ENCODE data around the gene HBE1. TPM values are rescaled to one million over a fixed set of nuclear protein-coding genes. Genes with fewer than 3 reads are reported as not detected.

The HBE1 gene
- polyA plus RNA-seq, 1 of the 3 experiments (the other 2 are of a cell fraction), result 2.4 TPM

DNA sequence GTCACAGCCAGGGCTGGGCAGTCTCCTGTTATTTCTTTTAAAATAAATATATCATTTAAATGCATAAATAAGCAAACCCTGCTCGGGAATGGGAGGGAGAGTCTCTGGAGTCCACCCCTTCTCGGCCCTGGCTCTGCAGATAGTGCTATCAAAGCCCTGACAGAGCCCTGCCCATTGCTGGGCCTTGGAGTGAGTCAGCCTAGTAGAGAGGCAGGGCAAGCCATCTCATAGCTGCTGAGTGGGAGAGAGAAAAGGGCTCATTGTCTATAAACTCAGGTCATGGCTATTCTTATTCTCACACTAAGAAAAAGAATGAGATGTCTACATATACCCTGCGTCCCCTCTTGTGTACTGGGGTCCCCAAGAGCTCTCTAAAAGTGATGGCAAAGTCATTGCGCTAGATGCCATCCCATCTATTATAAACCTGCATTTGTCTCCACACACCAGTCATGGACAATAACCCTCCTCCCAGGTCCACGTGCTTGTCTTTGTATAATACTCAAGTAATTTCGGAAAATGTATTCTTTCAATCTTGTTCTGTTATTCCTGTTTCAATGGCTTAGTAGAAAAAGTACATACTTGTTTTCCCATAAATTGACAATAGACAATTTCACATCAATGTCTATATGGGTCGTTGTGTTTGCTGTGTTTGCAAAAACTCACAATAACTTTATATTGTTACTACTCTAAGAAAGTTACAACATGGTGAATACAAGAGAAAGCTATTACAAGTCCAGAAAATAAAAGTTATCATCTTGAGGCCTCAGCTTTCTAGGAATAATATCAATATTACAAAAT lies 18.6 kb upstream of the HBE1 start:
- no peak overlapping the region for H2AFZ ChIP-seq (ENCODE audit: low read depth)
- H3K9me2 ChIP-seq, result no peaks in the 10 kb centered on the region
- H3K79me2 ChIP-seq (ENCODE audit: insufficient read depth), result no peaks in the 10 kb centered on the region
- no peaks in the 10 kb centered on the region for H3K27me3 ChIP-seq (ENCODE audit: insufficient read depth)
- no peak overlapping the region for H3K9ac ChIP-seq
- no peaks in the 10 kb centered on the region for H3F3A ChIP-seq (replicated peaks; ENCODE audit: insufficient read depth)
- no peak overlapping the region for H3K27ac ChIP-seq (ENCODE audit: low read depth in 2 of 2, low read length in 1 of 2)
- H3K36me3 ChIP-seq (replicated peaks in 1 of 2; ENCODE audit: control insufficient read depth in 1 of 2, insufficient read depth in 2 of 2, low read length in 1 of 2), result no peaks in the 10 kb centered on the region
- H3K9me3 ChIP-seq, result no peaks in the 10 kb centered on the region
- WGBS (ENCODE audit: low lambda C conversion rate), result 6% methylated on average over 7 of the region's 7 CpGs
- no peaks in the 10 kb centered on the region for H4K20me1 ChIP-seq (ENCODE audit: insufficient read depth)
- H3K4me2 ChIP-seq, result no peak overlapping the region
- POLR2A ChIA-PET, result no interaction called here
- no peaks in the 10 kb centered on the region for H3K4me1 ChIP-seq (ENCODE audit: control insufficient read depth in 1 of 2, insufficient read depth in 2 of 2, low read depth in 1 of 2, low read length in 1 of 2)
- H3K4me3 ChIP-seq (ENCODE audit: low read depth in 2 of 2, low read length in 1 of 2), result no peak overlapping the region
- TF ChIP-seq JUND (IDR thresholded peaks at IDR 0.05) (no peak), RAD21 (IDR thresholded peaks at IDR 0.05; ENCODE audit: low read length) (no peak), RCOR1 (IDR thresholded peaks at IDR 0.05; ENCODE audit: low read length) (no peak), FOSL2 (IDR thresholded peaks at IDR 0.05; ENCODE audit: borderline replicate concordance, low read depth) (no peak), FOXM1 (IDR thresholded peaks at IDR 0.05; ENCODE audit: low read depth) (no peak), NFIC (IDR thresholded peaks at IDR 0.05; ENCODE audit: borderline replicate concordance) (no peak), YY1 (IDR thresholded peaks at IDR 0.05; ENCODE audit: low read depth) (no peak), GATA2 (CRISPR knock-in tag; IDR thresholded peaks at IDR 0.05) (no peak), FOXJ3 (CRISPR knock-in tag; IDR thresholded peaks at IDR 0.05) (no peak), RXRA (IDR thresholded peaks at IDR 0.05; ENCODE audit: borderline replicate concordance, low read depth) (no peak), RFX5 (IDR thresholded peaks at IDR 0.05; ENCODE audit: low read length) (no peak), TEAD4 (IDR thresholded peaks at IDR 0.05; ENCODE audit: borderline replicate concordance, insufficient read depth) (no peak), GABPA (IDR thresholded peaks at IDR 0.05; ENCODE audit: low read depth) (no peak), CHD2 (IDR thresholded peaks at IDR 0.05; ENCODE audit: low read length, partially characterized antibody) (no peak)
- TF ChIP-seq, protein P1, sequence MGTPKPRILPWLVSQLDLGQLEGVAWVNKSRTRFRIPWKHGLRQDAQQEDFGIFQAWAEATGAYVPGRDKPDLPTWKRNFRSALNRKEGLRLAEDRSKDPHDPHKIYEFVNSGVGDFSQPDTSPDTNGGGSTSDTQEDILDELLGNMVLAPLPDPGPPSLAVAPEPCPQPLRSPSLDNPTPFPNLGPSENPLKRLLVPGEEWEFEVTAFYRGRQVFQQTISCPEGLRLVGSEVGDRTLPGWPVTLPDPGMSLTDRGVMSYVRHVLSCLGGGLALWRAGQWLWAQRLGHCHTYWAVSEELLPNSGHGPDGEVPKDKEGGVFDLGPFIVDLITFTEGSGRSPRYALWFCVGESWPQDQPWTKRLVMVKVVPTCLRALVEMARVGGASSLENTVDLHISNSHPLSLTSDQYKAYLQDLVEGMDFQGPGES (IDR thresholded peaks at IDR 0.05; ENCODE audit: low read depth, low read length), result no peak
- TF ChIP-seq, protein P2, sequence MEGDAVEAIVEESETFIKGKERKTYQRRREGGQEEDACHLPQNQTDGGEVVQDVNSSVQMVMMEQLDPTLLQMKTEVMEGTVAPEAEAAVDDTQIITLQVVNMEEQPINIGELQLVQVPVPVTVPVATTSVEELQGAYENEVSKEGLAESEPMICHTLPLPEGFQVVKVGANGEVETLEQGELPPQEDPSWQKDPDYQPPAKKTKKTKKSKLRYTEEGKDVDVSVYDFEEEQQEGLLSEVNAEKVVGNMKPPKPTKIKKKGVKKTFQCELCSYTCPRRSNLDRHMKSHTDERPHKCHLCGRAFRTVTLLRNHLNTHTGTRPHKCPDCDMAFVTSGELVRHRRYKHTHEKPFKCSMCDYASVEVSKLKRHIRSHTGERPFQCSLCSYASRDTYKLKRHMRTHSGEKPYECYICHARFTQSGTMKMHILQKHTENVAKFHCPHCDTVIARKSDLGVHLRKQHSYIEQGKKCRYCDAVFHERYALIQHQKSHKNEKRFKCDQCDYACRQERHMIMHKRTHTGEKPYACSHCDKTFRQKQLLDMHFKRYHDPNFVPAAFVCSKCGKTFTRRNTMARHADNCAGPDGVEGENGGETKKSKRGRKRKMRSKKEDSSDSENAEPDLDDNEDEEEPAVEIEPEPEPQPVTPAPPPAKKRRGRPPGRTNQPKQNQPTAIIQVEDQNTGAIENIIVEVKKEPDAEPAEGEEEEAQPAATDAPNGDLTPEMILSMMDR (IDR thresholded peaks at IDR 0.05), result no peak
- TF ChIP-seq, protein P3, sequence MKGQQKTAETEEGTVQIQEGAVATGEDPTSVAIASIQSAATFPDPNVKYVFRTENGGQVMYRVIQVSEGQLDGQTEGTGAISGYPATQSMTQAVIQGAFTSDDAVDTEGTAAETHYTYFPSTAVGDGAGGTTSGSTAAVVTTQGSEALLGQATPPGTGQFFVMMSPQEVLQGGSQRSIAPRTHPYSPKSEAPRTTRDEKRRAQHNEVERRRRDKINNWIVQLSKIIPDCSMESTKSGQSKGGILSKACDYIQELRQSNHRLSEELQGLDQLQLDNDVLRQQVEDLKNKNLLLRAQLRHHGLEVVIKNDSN (IDR thresholded peaks at IDR 0.05; ENCODE audit: borderline replicate concordance, low read depth), result no peak
- CTCF ChIA-PET, result no interaction called here
- DNase-seq, result no peak

Data from SK-N-SH (cell line).